GM12878 (cell line): ENCODE measurements around the gene SCNN1B. TPM values are rescaled to one million over a fixed set of nuclear protein-coding genes. Genes with fewer than 3 reads are reported as not detected.

Source experiments
- ATAC-seq: fragments of 200-7000 bp; cut with Tn5 transposase; 3 replicates; pipeline ENCODE4 v1.9.1; 2020; ENCODE audit warnings: mild to moderate bottlenecking, moderate library complexity
- BruUV-seq: library from RNA; stranded (reverse); fragments of 400-500 nt; replicated peaks from 2 replicates; lab custom pipeline; 2021; lab: Mats Ljungman, UMichigan
- CTCF ChIA-PET: fragments of 300-600 bp; sonication (Branson Sonifier 250); formaldehyde crosslinking; extraction: SDS; loops from one replicate; lab custom pipeline; 2021; ENCODE audit warnings: inconsistent platforms; lab: Yijun Ruan, JAX
- POLR2A ChIA-PET: fragments of 350-600 bp; formaldehyde crosslinking; extraction: SDS; loops from one replicate; lab custom pipeline; 2021; ENCODE audit warnings: inconsistent platforms; lab: Charles Lee
- RAD21 ChIA-PET: fragments of 300-600 bp; sonication (Branson Sonifier 250); formaldehyde crosslinking; loops from one replicate; lab custom pipeline; 2023; ENCODE audit warnings: antibody characterized with exemption; ENCODE audit not compliant: unreplicated experiment; lab: Charles Lee
- SMC1A ChIA-PET: fragments of 300-600 bp; sonication (Branson Sonifier 250); formaldehyde crosslinking; loops from one replicate; lab custom pipeline; 2023; ENCODE audit not compliant: unreplicated experiment, uncharacterized antibody; lab: Charles Lee
- DNase-seq: peaks from one replicate; pipeline ENCODE4 v3.0.0-alpha.2; 2011; ENCODE audit warnings: low read depth, low spot score
- FAIRE-seq: peaks from 3 replicates; lab custom pipeline; 2011; peaks lifted over from hg19 to GRCh38; lab: Jason Lieb, UNC
- H2AFZ ChIP-seq: 2 replicates; pipeline ENCODE4 v1.6.0; 2011; ENCODE audit warnings: low read depth, low read length, control low read depth; ENCODE audit not compliant: control insufficient read depth
- H3K27ac ChIP-seq: 2 replicates; pipeline ENCODE4 v1.5.1; 2011; ENCODE audit warnings: control low read depth; ENCODE audit not compliant: control insufficient read depth, insufficient read depth
- H3K27me3 ChIP-seq, 2 experiments: replicated peaks in 1 of 2; 2 replicates each; pipeline versions ENCODE4 v1.6.0 to v1.6.1; 2011; ENCODE audit warnings: low read length in 1 of 2; ENCODE audit not compliant: control insufficient read depth in 2 of 2, insufficient read depth in 2 of 2
- H3K36me3 ChIP-seq, 2 experiments: 2 replicates each; pipeline ENCODE4 v1.5.1; 2011; ENCODE audit warnings: low read length in 1 of 2; ENCODE audit not compliant: control insufficient read depth in 2 of 2, insufficient read depth in 2 of 2
- H3K4me1 ChIP-seq: 2 replicates; pipeline ENCODE4 v1.6.1; 2011; ENCODE audit warnings: mild to moderate bottlenecking, low read length, moderate library complexity, mixed read lengths; ENCODE audit not compliant: control insufficient read depth, insufficient read depth
- H3K4me2 ChIP-seq: 2 replicates; pipeline ENCODE4 v1.6.0; 2011; ENCODE audit warnings: control low read depth; ENCODE audit not compliant: control insufficient read depth, insufficient read depth
- H3K4me3 ChIP-seq: fragments of 200-600 bp; sonication (generic); 2 replicates; pipeline ENCODE4 v1.5.1; 2016
- H3K79me2 ChIP-seq: 2 replicates; pipeline ENCODE4 v1.6.0; 2011; ENCODE audit warnings: low read length; ENCODE audit not compliant: control insufficient read depth, insufficient read depth
- H3K9ac ChIP-seq: 2 replicates; pipeline ENCODE4 v1.8.0; 2011; ENCODE audit warnings: low read length, control low read depth, mixed read lengths; ENCODE audit not compliant: control insufficient read depth, insufficient read depth
- H3K9me3 ChIP-seq: replicated peaks from 3 replicates; pipeline ENCODE4 v1.5.1; 2011; ENCODE audit warnings: mild to moderate bottlenecking, low read length; ENCODE audit not compliant: control insufficient read depth, insufficient read depth
- H4K20me1 ChIP-seq: 2 replicates; pipeline ENCODE4 v1.6.0; 2011; ENCODE audit not compliant: control insufficient read depth, insufficient read depth
- CEBPB ChIP-seq, 2 experiments: fragments of 150-350 bp in 1 of 2; IDR thresholded peaks; 2 replicates each; pipeline ENCODE4 v1.6.1; 2012 to 2014; ENCODE audit warnings: low read depth in 2 of 2, low read length in 2 of 2, borderline replicate concordance in 1 of 2, inconsistent platforms in 1 of 2
- CHD2 ChIP-seq: IDR thresholded peaks from 2 replicates; pipeline ENCODE4 v1.6.1; 2011; ENCODE audit warnings: low read depth, low read length, improper control_type of control experiment, borderline replicate concordance
- ESRRA ChIP-seq: IDR thresholded peaks from 2 replicates; pipeline ENCODE4 v1.6.1; 2012; ENCODE audit warnings: mild to moderate bottlenecking, low read length, improper control_type of control experiment
- EZH2 ChIP-seq: IDR thresholded peaks from 2 replicates; pipeline ENCODE4 v1.6.1; 2012; ENCODE audit warnings: low read depth, mild to moderate bottlenecking, control low read depth, inconsistent platforms, low read length, borderline replicate concordance; ENCODE audit not compliant: control insufficient read depth
- FOS ChIP-seq: IDR thresholded peaks from 3 replicates; pipeline ENCODE4 v1.6.1; 2011; ENCODE audit warnings: borderline replicate concordance; ENCODE audit not compliant: insufficient read length; ENCODE audit errors: extremely low read depth
- FOXK2 ChIP-seq: fragments of 450-650 bp; IDR thresholded peaks from 2 replicates; pipeline ENCODE4 v1.6.1; 2017; ENCODE audit warnings: mild to moderate bottlenecking, moderate library complexity
- MTA2 ChIP-seq: fragments of 450-650 bp; IDR thresholded peaks from 2 replicates; pipeline ENCODE4 v1.6.1; 2016; ENCODE audit warnings: low read depth, mild to moderate bottlenecking, moderate library complexity
- RUNX3 ChIP-seq: IDR thresholded peaks from 2 replicates; pipeline ENCODE4 v1.6.1; 2012; ENCODE audit warnings: low read length, inconsistent platforms
- SUPT20H ChIP-seq: IDR thresholded peaks from 2 replicates; pipeline ENCODE4 v1.6.1; 2011; ENCODE audit warnings: low read depth, mild to moderate bottlenecking, low read length, moderate library complexity, borderline replicate concordance; ENCODE audit not compliant: control insufficient read depth
- WGBS: methylation state at CpG from one replicate; pipeline ENCODE4 v1.1.6; 2016; ENCODE audit warnings: low lambda C conversion rate; ENCODE audit not compliant: insufficient replicate concordance, insufficient coverage; ENCODE audit errors: missing lambda C conversion rate; 5-methylcytosine and 5-hydroxymethylcytosine counted together
- in situ Hi-C: fragments of 300-500 bp; cut with MboI; formaldehyde crosslinking; loops from 9 replicates; pipeline ENCODE4 v1.14.3; 2018; ENCODE audit warnings: mixed read lengths
- intact Hi-C: fragments of 100-400 bp; cut with micrococcal nuclease; formaldehyde crosslinking; loops from one replicate; pipeline ENCODE4 v1.14.2; 2022; ENCODE audit not compliant: unreplicated experiment
- polyA plus RNA-seq, 11 experiments: library from polyadenylated mRNA; depleted of rRNA in 4 of 11; unstranded in 6 of 11; stranded (reverse) in 5 of 11; fragments of >200 nt; fragmentation: Nextera tagmentation in 4 of 11; fragmentation: Illumina TruSeq in 1 of 11; extraction: Ambion mirVana in 4 of 11; extraction: Trizol in 1 of 11; gene quantifications; 1 replicate in 1 of 11; 2 replicates in 10 of 11; pipeline versions ENCODE4 v1.2.1 to v1.2.3, GENCODE V29; 2011 to 2016; ENCODE audit warnings: inconsistent platforms in 2 of 11, missing spikeins in 2 of 11, low read depth in 1 of 11
- total RNA-seq, 4 experiments: library from RNA; depleted of rRNA in 3 of 4; stranded (reverse); fragments of >200 nt in 3 of 4; fragmentation: Illumina TruSeq in 1 of 4; extraction: Trizol in 1 of 4; gene quantifications; 2 replicates each; pipeline versions ENCODE4 v1.2.1 to v1.2.3, GENCODE V29; 2013 to 2021
- TF ChIP-seq, protein P1 (sequence below): fragments of 450-650 bp; IDR thresholded peaks from 2 replicates; pipeline ENCODE4 v1.6.1; 2016; ENCODE audit warnings: mild to moderate bottlenecking
- TF ChIP-seq, protein P2 (sequence below): fragments of 450-650 bp; formaldehyde crosslinking; IDR thresholded peaks from 2 replicates; pipeline ENCODE4 v1.4.0; 2020; ENCODE audit warnings: mild to moderate bottlenecking, moderate library complexity
- TF ChIP-seq, protein P3 (sequence below): fragments of 450-650 bp; IDR thresholded peaks from 2 replicates; pipeline ENCODE4 v1.6.1; 2017; ENCODE audit warnings: mild to moderate bottlenecking, low read depth, inconsistent platforms; ENCODE audit not compliant: poor library complexity, severe bottlenecking
- TF ChIP-seq, protein P4 (sequence below): IDR thresholded peaks from 2 replicates; pipeline ENCODE4 v1.6.1; 2011; ENCODE audit warnings: borderline replicate concordance, low read depth, mild to moderate bottlenecking, moderate library complexity, low read length; ENCODE audit not compliant: insufficient read depth, poor library complexity, severe bottlenecking

SCNN1B gene
- total and polyA plus RNA-seq, 10 of the 15 experiments (the other 5 are each of a cell fraction or from before 2014, with no cell fraction given): 0.28 to 1.5 (median 0.64) TPM

DNA sequence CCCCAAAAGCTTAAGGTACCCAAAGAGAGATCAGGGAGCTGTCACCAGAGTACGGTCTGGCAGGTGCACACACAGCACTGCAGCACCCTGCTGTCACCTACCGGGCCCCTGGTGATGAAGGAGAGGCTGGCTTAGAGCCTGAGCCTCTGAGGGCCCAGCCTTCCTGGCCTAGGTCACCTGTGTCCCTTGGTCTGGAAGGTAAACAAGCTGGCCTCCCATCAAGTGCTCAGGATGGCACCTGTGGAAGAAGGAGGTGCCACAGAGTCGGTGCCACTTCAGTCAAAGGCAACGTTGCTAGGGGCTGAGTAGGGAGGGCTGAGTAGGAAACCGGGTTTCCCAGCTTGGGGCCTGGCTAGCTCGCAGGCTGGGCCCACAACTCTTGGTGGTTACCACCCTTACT lies 80.2 kb downstream of the SCNN1B start:
- DNase-seq: no peak
- Histone ChIP-seq H3K79me2 (no peaks in the 10 kb centered on the region), H2AFZ (no peak overlapping the region), H3K4me2 (no peak overlapping the region), H3K36me3 (no peaks in the 10 kb centered on the region), H4K20me1 (no peaks in the 10 kb centered on the region), H3K4me3 (no peak overlapping the region), H3K9ac (no peak overlapping the region), H3K9me3 (no peaks in the 10 kb centered on the region), H3K27ac (no peak overlapping the region), H3K27me3 (no peaks in the 10 kb centered on the region; a peak in 1 of 4 replicates), H3K4me1 (no peaks in the 10 kb centered on the region)
- in situ Hi-C loops (no loop called here), intact Hi-C loops (no loop called here)
- SMC1A ChIA-PET: interaction anchor here (0.6 to 1.8 kb wide), 4 partner anchors 9 to 482 kb away, joined by 3 to 7 read pairs (median 4); no protein-coding TSS in a partner anchor
- RAD21 ChIA-PET: interaction anchor here (0.8 kb wide), 1 partner anchor 51 kb away, joined by 4 read pairs; no protein-coding TSS in a partner anchor
- no TSS peak for BruUV-seq
- FAIRE-seq: no peak
- POLR2A ChIA-PET: interaction anchor here (1.4 kb wide), 1 partner anchor 44 kb away, joined by 3 read pairs; no protein-coding TSS in a partner anchor
- 63% methylated on average over 6 of the region's 6 CpGs for WGBS
- CTCF ChIA-PET: interaction anchor here (1.0 to 2.5 kb wide), 2 partner anchors 14 to 53 kb away, joined by 3 to 13 read pairs; no protein-coding TSS in a partner anchor
- no peak for ATAC-seq
- TF ChIP-seq, protein P1, sequence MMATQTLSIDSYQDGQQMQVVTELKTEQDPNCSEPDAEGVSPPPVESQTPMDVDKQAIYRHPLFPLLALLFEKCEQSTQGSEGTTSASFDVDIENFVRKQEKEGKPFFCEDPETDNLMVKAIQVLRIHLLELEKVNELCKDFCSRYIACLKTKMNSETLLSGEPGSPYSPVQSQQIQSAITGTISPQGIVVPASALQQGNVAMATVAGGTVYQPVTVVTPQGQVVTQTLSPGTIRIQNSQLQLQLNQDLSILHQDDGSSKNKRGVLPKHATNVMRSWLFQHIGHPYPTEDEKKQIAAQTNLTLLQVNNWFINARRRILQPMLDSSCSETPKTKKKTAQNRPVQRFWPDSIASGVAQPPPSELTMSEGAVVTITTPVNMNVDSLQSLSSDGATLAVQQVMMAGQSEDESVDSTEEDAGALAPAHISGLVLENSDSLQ: no peak
- TF ChIP-seq MTA2 (no peak), SUPT20H (no peak), FOXK2 (no peak), FOS (no peak), CHD2 (no peak), ESRRA (no peak), RUNX3 (no peak), EZH2 (no peak), CEBPB (IDR thresholded peaks at IDR 0.05; ENCODE audit: borderline replicate concordance in 1 of 2, low read depth in 2 of 2, low read length in 2 of 2) (no peak)
- TF ChIP-seq, protein P2, sequence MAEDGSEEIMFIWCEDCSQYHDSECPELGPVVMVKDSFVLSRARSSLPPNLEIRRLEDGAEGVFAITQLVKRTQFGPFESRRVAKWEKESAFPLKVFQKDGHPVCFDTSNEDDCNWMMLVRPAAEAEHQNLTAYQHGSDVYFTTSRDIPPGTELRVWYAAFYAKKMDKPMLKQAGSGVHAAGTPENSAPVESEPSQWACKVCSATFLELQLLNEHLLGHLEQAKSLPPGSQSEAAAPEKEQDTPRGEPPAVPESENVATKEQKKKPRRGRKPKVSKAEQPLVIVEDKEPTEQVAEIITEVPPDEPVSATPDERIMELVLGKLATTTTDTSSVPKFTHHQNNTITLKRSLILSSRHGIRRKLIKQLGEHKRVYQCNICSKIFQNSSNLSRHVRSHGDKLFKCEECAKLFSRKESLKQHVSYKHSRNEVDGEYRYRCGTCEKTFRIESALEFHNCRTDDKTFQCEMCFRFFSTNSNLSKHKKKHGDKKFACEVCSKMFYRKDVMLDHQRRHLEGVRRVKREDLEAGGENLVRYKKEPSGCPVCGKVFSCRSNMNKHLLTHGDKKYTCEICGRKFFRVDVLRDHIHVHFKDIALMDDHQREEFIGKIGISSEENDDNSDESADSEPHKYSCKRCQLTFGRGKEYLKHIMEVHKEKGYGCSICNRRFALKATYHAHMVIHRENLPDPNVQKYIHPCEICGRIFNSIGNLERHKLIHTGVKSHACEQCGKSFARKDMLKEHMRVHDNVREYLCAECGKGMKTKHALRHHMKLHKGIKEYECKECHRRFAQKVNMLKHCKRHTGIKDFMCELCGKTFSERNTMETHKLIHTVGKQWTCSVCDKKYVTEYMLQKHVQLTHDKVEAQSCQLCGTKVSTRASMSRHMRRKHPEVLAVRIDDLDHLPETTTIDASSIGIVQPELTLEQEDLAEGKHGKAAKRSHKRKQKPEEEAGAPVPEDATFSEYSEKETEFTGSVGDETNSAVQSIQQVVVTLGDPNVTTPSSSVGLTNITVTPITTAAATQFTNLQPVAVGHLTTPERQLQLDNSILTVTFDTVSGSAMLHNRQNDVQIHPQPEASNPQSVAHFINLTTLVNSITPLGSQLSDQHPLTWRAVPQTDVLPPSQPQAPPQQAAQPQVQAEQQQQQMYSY (CRISPR knock-in tag): no peak
- TF ChIP-seq, protein P3, sequence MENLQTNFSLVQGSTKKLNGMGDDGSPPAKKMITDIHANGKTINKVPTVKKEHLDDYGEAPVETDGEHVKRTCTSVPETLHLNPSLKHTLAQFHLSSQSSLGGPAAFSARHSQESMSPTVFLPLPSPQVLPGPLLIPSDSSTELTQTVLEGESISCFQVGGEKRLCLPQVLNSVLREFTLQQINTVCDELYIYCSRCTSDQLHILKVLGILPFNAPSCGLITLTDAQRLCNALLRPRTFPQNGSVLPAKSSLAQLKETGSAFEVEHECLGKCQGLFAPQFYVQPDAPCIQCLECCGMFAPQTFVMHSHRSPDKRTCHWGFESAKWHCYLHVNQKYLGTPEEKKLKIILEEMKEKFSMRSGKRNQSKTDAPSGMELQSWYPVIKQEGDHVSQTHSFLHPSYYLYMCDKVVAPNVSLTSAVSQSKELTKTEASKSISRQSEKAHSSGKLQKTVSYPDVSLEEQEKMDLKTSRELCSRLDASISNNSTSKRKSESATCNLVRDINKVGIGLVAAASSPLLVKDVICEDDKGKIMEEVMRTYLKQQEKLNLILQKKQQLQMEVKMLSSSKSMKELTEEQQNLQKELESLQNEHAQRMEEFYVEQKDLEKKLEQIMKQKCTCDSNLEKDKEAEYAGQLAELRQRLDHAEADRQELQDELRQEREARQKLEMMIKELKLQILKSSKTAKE: no peak
- TF ChIP-seq, protein P4, sequence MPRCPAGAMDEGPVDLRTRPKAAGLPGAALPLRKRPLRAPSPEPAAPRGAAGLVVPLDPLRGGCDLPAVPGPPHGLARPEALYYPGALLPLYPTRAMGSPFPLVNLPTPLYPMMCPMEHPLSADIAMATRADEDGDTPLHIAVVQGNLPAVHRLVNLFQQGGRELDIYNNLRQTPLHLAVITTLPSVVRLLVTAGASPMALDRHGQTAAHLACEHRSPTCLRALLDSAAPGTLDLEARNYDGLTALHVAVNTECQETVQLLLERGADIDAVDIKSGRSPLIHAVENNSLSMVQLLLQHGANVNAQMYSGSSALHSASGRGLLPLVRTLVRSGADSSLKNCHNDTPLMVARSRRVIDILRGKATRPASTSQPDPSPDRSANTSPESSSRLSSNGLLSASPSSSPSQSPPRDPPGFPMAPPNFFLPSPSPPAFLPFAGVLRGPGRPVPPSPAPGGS: no peak
